GM12878 (cell line): ENCODE measurements around the gene EYA2. TPM values are rescaled to one million over a fixed set of nuclear protein-coding genes. Genes with fewer than 3 reads are reported as not detected.

Experiments
- ATAC-seq: fragments of 200-7000 bp; cut with Tn5 transposase; 3 replicates; pipeline ENCODE4 v1.9.1; 2020; ENCODE audit warnings: mild to moderate bottlenecking, moderate library complexity
- BruUV-seq: library from RNA; stranded (reverse); fragments of 400-500 nt; replicated peaks from 2 replicates; lab custom pipeline; 2021; lab: Mats Ljungman, UMichigan
- CTCF ChIA-PET: fragments of 300-600 bp; sonication (Branson Sonifier 250); formaldehyde crosslinking; extraction: SDS; loops from one replicate; lab custom pipeline; 2021; ENCODE audit warnings: inconsistent platforms; lab: Yijun Ruan, JAX
- POLR2A ChIA-PET: fragments of 350-600 bp; formaldehyde crosslinking; extraction: SDS; loops from one replicate; lab custom pipeline; 2021; ENCODE audit warnings: inconsistent platforms; lab: Charles Lee
- RAD21 ChIA-PET: fragments of 300-600 bp; sonication (Branson Sonifier 250); formaldehyde crosslinking; loops from one replicate; lab custom pipeline; 2023; ENCODE audit warnings: antibody characterized with exemption; ENCODE audit not compliant: unreplicated experiment; lab: Charles Lee
- SMC1A ChIA-PET: fragments of 300-600 bp; sonication (Branson Sonifier 250); formaldehyde crosslinking; loops from one replicate; lab custom pipeline; 2023; ENCODE audit not compliant: unreplicated experiment, uncharacterized antibody; lab: Charles Lee
- DNase-seq: peaks from one replicate; pipeline ENCODE4 v3.0.0-alpha.2; 2011; ENCODE audit warnings: low read depth, low spot score
- FAIRE-seq: peaks from 3 replicates; lab custom pipeline; 2011; peaks lifted over from hg19 to GRCh38; lab: Jason Lieb, UNC
- H2AFZ ChIP-seq: 2 replicates; pipeline ENCODE4 v1.6.0; 2011; ENCODE audit warnings: low read depth, low read length, control low read depth; ENCODE audit not compliant: control insufficient read depth
- H3K27ac ChIP-seq: 2 replicates; pipeline ENCODE4 v1.5.1; 2011; ENCODE audit warnings: control low read depth; ENCODE audit not compliant: control insufficient read depth, insufficient read depth
- H3K27me3 ChIP-seq, 2 experiments: replicated peaks in 1 of 2; 2 replicates each; pipeline versions ENCODE4 v1.6.0 to v1.6.1; 2011; ENCODE audit warnings: low read length in 1 of 2; ENCODE audit not compliant: control insufficient read depth in 2 of 2, insufficient read depth in 2 of 2
- H3K36me3 ChIP-seq, 2 experiments: 2 replicates each; pipeline ENCODE4 v1.5.1; 2011; ENCODE audit warnings: low read length in 1 of 2; ENCODE audit not compliant: control insufficient read depth in 2 of 2, insufficient read depth in 2 of 2
- H3K4me1 ChIP-seq: 2 replicates; pipeline ENCODE4 v1.6.1; 2011; ENCODE audit warnings: mild to moderate bottlenecking, low read length, moderate library complexity, mixed read lengths; ENCODE audit not compliant: control insufficient read depth, insufficient read depth
- H3K4me2 ChIP-seq: 2 replicates; pipeline ENCODE4 v1.6.0; 2011; ENCODE audit warnings: control low read depth; ENCODE audit not compliant: control insufficient read depth, insufficient read depth
- H3K4me3 ChIP-seq: fragments of 200-600 bp; sonication (generic); 2 replicates; pipeline ENCODE4 v1.5.1; 2016
- H3K79me2 ChIP-seq: 2 replicates; pipeline ENCODE4 v1.6.0; 2011; ENCODE audit warnings: low read length; ENCODE audit not compliant: control insufficient read depth, insufficient read depth
- H3K9ac ChIP-seq: 2 replicates; pipeline ENCODE4 v1.8.0; 2011; ENCODE audit warnings: low read length, control low read depth, mixed read lengths; ENCODE audit not compliant: control insufficient read depth, insufficient read depth
- H3K9me3 ChIP-seq: replicated peaks from 3 replicates; pipeline ENCODE4 v1.5.1; 2011; ENCODE audit warnings: mild to moderate bottlenecking, low read length; ENCODE audit not compliant: control insufficient read depth, insufficient read depth
- H4K20me1 ChIP-seq: 2 replicates; pipeline ENCODE4 v1.6.0; 2011; ENCODE audit not compliant: control insufficient read depth, insufficient read depth
- CREM ChIP-seq: IDR thresholded peaks from 2 replicates; pipeline ENCODE4 v1.6.1; 2014; ENCODE audit warnings: antibody characterized with exemption, low read depth
- E2F4 ChIP-seq: IDR thresholded peaks from 2 replicates; pipeline ENCODE4 v1.6.1; 2012; ENCODE audit warnings: low read depth, low read length, improper control_type of control experiment
- IRF4 ChIP-seq: IDR thresholded peaks from 2 replicates; pipeline ENCODE4 v1.6.1; 2011; ENCODE audit warnings: low read depth, low read length
- KAT2A ChIP-seq: conservative IDR thresholded peaks from 2 replicates; pipeline ENCODE4 v1.6.1; 2011; ENCODE audit warnings: low read depth, low read length; ENCODE audit not compliant: control insufficient read depth
- KLF5 ChIP-seq: fragments of 450-650 bp; IDR thresholded peaks from 2 replicates; pipeline ENCODE4 v1.6.1; 2014; ENCODE audit warnings: mild to moderate bottlenecking; ENCODE audit not compliant: partially characterized antibody
- MEF2A ChIP-seq: IDR thresholded peaks from 2 replicates; pipeline ENCODE4 v1.6.1; 2011; ENCODE audit warnings: low read depth, mild to moderate bottlenecking, low read length, moderate library complexity; ENCODE audit not compliant: insufficient read depth
- MLLT1 ChIP-seq: fragments of 450-650 bp; IDR thresholded peaks from 2 replicates; pipeline ENCODE4 v1.6.1; 2016; ENCODE audit warnings: mild to moderate bottlenecking
- NFXL1 ChIP-seq: fragments of 450-650 bp; IDR thresholded peaks from 2 replicates; pipeline ENCODE4 v1.6.1; 2017; ENCODE audit warnings: antibody characterized with exemption, mild to moderate bottlenecking, borderline replicate concordance
- NFYB ChIP-seq: IDR thresholded peaks from 2 replicates; pipeline ENCODE4 v1.6.1; 2011; ENCODE audit warnings: low read depth, mild to moderate bottlenecking, low read length, improper control_type of control experiment, moderate library complexity; ENCODE audit not compliant: insufficient read depth
- POLR2A ChIP-seq: IDR thresholded peaks from 2 replicates; pipeline ENCODE4 v1.6.1; 2011; ENCODE audit warnings: low read depth, mild to moderate bottlenecking, low read length
- REST ChIP-seq: IDR thresholded peaks from 2 replicates; pipeline ENCODE4 v1.6.1; 2012; ENCODE audit warnings: mild to moderate bottlenecking, low read depth, low read length
- ZNF687 ChIP-seq: fragments of 450-650 bp; IDR thresholded peaks from 2 replicates; pipeline ENCODE4 v1.6.1; 2017; ENCODE audit warnings: mild to moderate bottlenecking, moderate library complexity
- WGBS: methylation state at CpG from one replicate; pipeline ENCODE4 v1.1.6; 2016; ENCODE audit warnings: low lambda C conversion rate; ENCODE audit not compliant: insufficient replicate concordance, insufficient coverage; ENCODE audit errors: missing lambda C conversion rate; 5-methylcytosine and 5-hydroxymethylcytosine counted together
- in situ Hi-C: fragments of 300-500 bp; cut with MboI; formaldehyde crosslinking; loops from 9 replicates; pipeline ENCODE4 v1.14.3; 2018; ENCODE audit warnings: mixed read lengths
- intact Hi-C: fragments of 100-400 bp; cut with micrococcal nuclease; formaldehyde crosslinking; loops from one replicate; pipeline ENCODE4 v1.14.2; 2022; ENCODE audit not compliant: unreplicated experiment
- polyA plus RNA-seq, 11 experiments: library from polyadenylated mRNA; depleted of rRNA in 4 of 11; unstranded in 6 of 11; stranded (reverse) in 5 of 11; fragments of >200 nt; fragmentation: Nextera tagmentation in 4 of 11; fragmentation: Illumina TruSeq in 1 of 11; extraction: Ambion mirVana in 4 of 11; extraction: Trizol in 1 of 11; gene quantifications; 1 replicate in 1 of 11; 2 replicates in 10 of 11; pipeline versions ENCODE4 v1.2.1 to v1.2.3, GENCODE V29; 2011 to 2016; ENCODE audit warnings: inconsistent platforms in 2 of 11, missing spikeins in 2 of 11, low read depth in 1 of 11
- total RNA-seq, 4 experiments: library from RNA; depleted of rRNA in 3 of 4; stranded (reverse); fragments of >200 nt in 3 of 4; fragmentation: Illumina TruSeq in 1 of 4; extraction: Trizol in 1 of 4; gene quantifications; 2 replicates each; pipeline versions ENCODE4 v1.2.1 to v1.2.3, GENCODE V29; 2013 to 2021

The EYA2 gene
- total and polyA plus RNA-seq, 10 of the 15 experiments (the other 5 are each of a cell fraction or from before 2014, with no cell fraction given) = 0.20 TPM; not detected in 9

- TF ChIP-seq KAT2A = no peak
- TF ChIP-seq NFXL1 = no peak
- TF ChIP-seq MEF2A = no peak
- peak; percentile 80 for TF ChIP-seq NFYB
- TF ChIP-seq KLF5 = no peak
- TF ChIP-seq MLLT1 = no peak
These were observed 44.7 kb downstream of the EYA2 start (continued) for GRCh38 chr20:46939031-46939965.

GRCh38 chr20:46940616-46941015, 46.0 kb downstream of the EYA2 start:
- ATAC-seq = no peak
- Histone ChIP-seq H3K27me3 (no peaks in the 10 kb centered on the region; a peak in 2 of 4 replicates), H3K27ac (no peak overlapping the region), H2AFZ (no peak overlapping the region), H3K4me1 (no peaks in the 10 kb centered on the region), H3K9me3 (no peaks in the 10 kb centered on the region), H3K4me3 (no peak overlapping the region), H3K79me2 (no peaks in the 10 kb centered on the region), H3K9ac (no peak overlapping the region), H4K20me1 (no peaks in the 10 kb centered on the region), H3K4me2 (no peak overlapping the region), H3K36me3 (no peaks in the 10 kb centered on the region)
- in situ Hi-C loops = no loop called here
- FAIRE-seq = no peak
- BruUV-seq = no TSS peak
- RAD21 ChIA-PET = no interaction called here
- no peak for DNase-seq
- POLR2A ChIA-PET = no interaction called here
- SMC1A ChIA-PET = no interaction called here
- CTCF ChIA-PET = no interaction called here
- 61% methylated on average over 10 of the region's 10 CpGs for WGBS
- intact Hi-C loops = no loop called here
- TF ChIP-seq REST (no peak), ZNF687 (no peak), CREM (no peak), E2F4 (no peak), IRF4 (no peak), POLR2A (no peak)
